Measurements from ENCODE around the gene NAXD.

The NAXD gene

GRCh38 chr13:110676595-110677587, 61.5 kb downstream of the NAXD start (continued):
- TF ChIP-seq ZNF433 (tag by site-specific recombination; IDR thresholded peaks at IDR 0.05; ENCODE audit: low read depth): no peak

GRCh38 chr13:110677731-110678545, 62.6 kb downstream of the NAXD start:
- H3K36me3 ChIP-seq (ENCODE audit: control insufficient read depth in 2 of 2, insufficient read depth in 1 of 2, low read length in 2 of 2): peaks cover 0 to 60% of the 10 kb centered on the region in 2 experiments; a peak in 2 of 3 replicates
- no peaks in the 10 kb centered on the region for H3K9me3 ChIP-seq (ENCODE audit: control insufficient read depth, insufficient read depth, low read depth, low read length)
- no peaks in the 10 kb centered on the region for H3K4me1 ChIP-seq (ENCODE audit: control insufficient read depth, insufficient read depth, low read length)
- no peak for TF ChIP-seq ZNF530 (tag by site-specific recombination; IDR thresholded peaks at IDR 0.05; ENCODE audit: low read depth)
- TF ChIP-seq ZSCAN23 (tag by site-specific recombination; IDR thresholded peaks at IDR 0.05): no peak
- no peak for TF ChIP-seq TCF7L2 (IDR thresholded peaks at IDR 0.05; ENCODE audit: borderline replicate concordance, low read depth, low read length)
- TF ChIP-seq ZNF146 (tag by site-specific recombination; IDR thresholded peaks at IDR 0.05): no peak
- no peak for TF ChIP-seq ZNF529 (tag by site-specific recombination; IDR thresholded peaks at IDR 0.05; ENCODE audit: insufficient replicate concordance)
- TF ChIP-seq ZNF184 (tag by site-specific recombination; IDR thresholded peaks at IDR 0.05): no peak
- no peak for TF ChIP-seq ZNF311 (tag by site-specific recombination; IDR thresholded peaks at IDR 0.05; ENCODE audit: borderline replicate concordance)
- no peak for TF ChIP-seq PRDM6 (tag by site-specific recombination; IDR thresholded peaks at IDR 0.05)
- TF ChIP-seq ZFHX2 (tag by site-specific recombination; conservative IDR thresholded peaks at IDR 0.05): no peak
- no peak for TF ChIP-seq ZNF580 (tag by site-specific recombination; IDR thresholded peaks at IDR 0.05)
- TF ChIP-seq ZNF585B (tag by site-specific recombination; IDR thresholded peaks at IDR 0.05): no peak
- TF ChIP-seq ATF2 (tag by site-specific recombination; IDR thresholded peaks at IDR 0.05; ENCODE audit: low read depth): no peak
- TF ChIP-seq PRDM4 (tag by site-specific recombination; IDR thresholded peaks at IDR 0.05): no peak
- no peak for TF ChIP-seq ZNF76 (tag by site-specific recombination; IDR thresholded peaks at IDR 0.05; ENCODE audit: borderline replicate concordance, low read depth)
- TF ChIP-seq ZNF266 (tag by site-specific recombination; IDR thresholded peaks at IDR 0.05; ENCODE audit: low read depth): no peak
- no peak for TF ChIP-seq ZNF341 (tag by site-specific recombination; IDR thresholded peaks at IDR 0.05; ENCODE audit: low read depth)
- no peak for TF ChIP-seq ZNF18 (tag by site-specific recombination; IDR thresholded peaks at IDR 0.05)
- no peak for TF ChIP-seq ZBTB8A (tag by site-specific recombination; IDR thresholded peaks at IDR 0.05)
- CTCF ChIA-PET: no interaction called here
- POLR2A ChIA-PET: no interaction called here
- no peak overlapping the region for H3K27ac ChIP-seq (ENCODE audit: extremely low read depth, low read depth, low read length)
- no peak overlapping the region for H3K4me3 ChIP-seq (ENCODE audit: low read depth, low read length)
